NCI-H2107 treated with DMSO at 0.1 percent for 48 hours (cell line): Measurements from ENCODE around the gene RPS6KA5.
"Not testable (repeated sequence)": the region's sequence is repeated elsewhere in the genome, so short reads cannot be mapped to it uniquely, and the experiment has no call there.

Experiments used
- DNase-seq: peaks from one replicate; lab custom pipeline; 2025; ENCODE audit not compliant: unreplicated experiment; lab: John Stamatoyannopoulos, UW

Gene RPS6KA5

DNA sequence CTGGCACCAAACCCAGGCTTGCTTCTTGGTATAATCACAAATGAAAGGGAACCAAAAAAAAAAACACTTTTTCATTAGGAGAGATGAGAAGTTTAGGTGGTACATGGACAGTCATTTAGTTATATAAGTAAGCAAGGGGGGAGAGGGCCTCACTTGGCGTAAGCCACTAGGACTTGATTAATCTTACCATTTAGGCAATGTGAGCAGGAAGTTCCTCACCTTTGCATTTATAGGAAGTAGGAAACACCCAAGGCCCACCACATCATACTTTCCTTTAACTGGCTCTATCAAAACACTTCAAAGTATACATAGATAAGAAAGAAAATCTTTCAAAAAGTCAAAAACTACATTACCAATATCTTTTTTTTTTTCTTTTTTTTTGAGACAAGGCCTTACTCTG lies 6.7 kb upstream of the RPS6KA5 start:
- no peak for DNase-seq

DNA sequence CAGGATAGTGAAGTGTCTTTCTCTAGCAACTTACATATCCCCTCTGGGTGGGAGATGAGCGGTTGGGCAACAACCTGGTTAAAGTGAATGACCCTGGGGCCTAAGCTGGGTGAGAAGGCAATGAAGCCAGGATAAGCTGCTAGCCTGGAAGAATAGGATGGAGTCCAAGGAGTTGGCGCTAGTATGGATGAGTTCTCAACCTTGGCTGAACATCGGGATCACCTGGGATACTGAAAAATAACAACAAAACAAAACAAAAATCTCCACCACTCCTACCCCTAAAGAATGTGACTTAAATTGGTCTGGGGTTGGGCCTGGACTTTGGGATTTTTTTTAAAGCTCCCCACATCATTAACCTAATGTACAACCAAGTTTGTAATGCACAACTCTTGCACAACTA lies 4.8 kb upstream of the RPS6KA5 start:
- no peak for DNase-seq

GRCh38 chr14:91063119-91063518 lies 2.7 kb upstream of the RPS6KA5 start:
- no peak for DNase-seq

DNA sequence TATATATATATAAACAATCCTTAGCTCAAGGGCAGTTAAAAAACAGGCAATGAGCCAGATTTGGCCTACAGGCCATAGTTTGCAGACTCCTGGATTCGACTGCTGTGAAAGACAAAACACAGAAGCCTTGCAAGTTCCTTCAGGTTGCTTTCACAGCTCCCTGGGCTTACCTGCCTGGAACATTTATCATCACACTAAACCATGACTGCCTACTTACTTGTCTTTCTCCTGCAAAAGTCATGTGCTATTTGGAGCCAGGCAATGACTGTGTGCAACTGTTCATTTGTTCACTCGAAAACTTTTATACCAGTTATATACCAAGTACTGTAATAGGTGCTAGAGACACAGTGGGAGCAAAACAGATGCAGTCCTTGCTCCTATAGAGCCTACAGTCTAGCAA lies 2.2 kb upstream of the RPS6KA5 start:
- no peak for DNase-seq

DNA sequence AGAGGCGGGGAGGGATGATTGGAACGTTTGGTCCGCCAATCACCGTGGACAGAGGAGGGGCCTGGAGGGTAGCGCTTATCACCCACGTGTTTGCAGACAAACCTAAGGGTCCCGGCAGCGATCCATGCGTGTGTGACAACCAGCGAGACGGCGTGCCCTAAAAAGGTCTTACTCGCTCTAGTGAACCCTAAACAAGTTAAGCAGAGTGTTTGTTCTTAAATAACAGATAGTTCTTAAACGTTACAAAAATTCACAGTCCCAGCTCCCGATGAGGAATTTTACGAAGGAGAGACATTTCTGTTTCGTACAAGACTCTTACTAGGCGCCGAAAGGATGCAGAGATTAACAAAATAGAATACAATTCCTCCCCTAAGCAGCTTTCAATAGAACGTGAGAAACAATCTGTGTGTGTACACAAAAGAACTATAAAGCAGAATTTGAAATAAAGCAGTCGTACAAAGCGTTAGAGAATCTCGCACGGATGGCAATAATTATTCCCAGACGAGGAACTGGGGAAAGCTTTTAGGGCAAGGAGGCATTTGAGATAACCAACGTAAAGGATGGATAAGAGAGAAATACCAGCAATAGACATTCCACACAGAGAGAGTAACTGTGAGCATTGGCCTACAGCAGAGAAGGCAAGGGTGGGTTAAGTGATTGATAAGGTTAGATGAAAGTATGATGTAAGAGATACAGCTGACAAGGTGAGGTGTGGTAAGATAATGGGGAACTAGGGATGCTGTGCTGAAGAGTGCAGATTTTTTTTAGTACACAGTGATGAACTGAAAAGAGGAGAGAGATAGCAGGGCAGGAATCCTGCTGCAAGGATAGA lies 831 bp upstream of the RPS6KA5 start:
- DNase-seq = peak; percentile 68

DNA sequence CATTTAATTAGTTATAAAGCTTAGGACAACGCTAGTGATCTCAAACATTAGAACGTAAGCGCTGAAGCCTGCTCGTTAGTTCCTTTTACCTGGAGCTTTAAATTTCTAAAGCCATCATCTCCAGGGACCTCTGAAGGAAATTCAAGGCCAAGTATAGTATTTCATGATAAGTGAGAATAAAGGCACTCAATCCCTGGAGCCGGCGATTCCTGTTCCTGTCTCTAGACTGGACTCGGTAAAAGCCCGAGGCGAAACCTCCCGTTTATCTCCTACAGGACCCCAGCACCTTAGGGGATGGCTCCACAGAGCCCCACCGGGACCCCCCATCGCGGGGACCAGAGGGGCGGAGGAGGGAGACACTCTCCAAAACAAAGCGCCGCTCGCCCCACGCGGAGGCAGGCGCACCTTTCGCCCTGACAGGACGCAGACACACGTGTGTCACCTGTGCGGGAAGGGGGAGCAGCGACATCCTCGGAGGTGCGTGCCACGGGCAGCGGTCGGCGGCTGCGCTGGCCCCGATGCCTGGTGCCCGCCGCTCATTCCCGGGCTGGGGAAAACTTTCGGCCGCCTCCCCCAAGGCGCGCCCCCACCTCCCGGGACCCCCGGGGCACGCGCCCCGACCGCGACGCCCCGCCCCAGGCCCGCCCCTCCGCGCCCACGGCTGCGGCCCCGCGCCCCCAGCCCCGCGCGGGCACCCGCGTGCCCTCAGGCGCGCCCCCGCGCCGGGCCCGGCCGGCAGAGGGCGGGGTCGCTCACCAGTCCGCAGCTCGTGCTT lies 678 bp downstream of the RPS6KA5 start:
- DNase-seq = peak; percentile 83

DNA sequence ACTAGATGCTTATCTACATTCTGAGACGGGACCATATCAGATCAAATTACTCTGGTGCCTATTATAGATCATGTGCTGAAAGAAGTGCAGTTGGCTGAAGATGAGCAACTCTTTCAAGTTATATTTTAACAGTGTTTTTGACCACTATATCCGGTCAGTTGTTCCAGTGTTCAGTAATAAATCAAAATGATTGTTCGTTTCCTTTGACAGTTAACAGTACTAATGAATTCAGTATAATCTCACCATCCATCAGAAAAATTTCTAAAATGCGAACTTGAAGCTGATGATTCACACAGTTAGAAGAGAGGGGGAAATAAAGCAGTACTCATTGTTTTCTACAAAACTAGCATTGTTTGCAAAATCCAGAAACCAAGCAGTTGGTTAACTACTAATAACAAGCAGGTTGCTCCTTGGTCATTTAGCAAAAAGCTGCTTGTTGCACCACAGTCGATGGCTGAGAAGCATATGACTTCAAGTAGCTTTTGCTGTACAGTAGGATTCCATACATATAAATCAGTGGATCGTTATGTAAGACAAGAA lies 2.3 kb downstream of the RPS6KA5 start:
- DNase-seq = no peak

DNA sequence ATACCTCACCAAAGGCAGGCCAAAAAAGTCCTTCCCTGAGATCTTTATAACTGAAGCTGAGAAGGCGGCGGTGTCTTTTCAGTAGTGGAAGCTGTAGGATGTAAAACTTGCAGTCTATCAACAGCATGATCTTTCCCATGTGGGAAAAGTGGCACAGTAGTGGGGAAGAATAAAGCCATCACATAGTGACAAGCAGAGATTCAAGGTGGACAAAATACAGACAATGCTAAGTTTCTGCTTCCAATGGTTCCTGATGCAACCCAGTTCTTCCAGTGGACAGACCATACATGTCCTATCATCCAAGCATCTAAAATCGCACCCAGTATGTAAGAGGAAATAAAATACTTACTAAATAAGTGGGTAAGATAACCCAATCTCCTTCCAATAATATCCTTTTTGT lies 4.1 kb downstream of the RPS6KA5 start:
- DNase-seq = no peak

DNA sequence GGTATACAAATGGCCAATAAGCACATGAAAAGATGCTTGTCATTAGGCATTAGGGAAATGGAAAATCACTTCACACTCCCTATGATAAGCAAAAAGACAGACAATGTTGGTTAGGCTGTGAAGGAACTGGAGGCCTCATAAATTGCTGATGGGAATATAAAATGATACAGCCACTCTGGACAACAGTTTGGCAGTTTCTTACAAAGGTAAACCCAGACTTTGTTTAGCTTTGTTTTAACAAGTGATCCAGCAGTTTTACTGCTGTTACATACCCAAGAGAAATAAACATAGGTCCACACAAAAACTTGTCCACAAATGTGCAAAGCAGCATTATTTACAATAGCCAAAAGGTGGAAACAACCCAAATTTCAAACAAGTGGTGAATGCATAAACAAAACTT lies 5.4 kb downstream of the RPS6KA5 start:
- no peak for DNase-seq

GRCh38 chr14:91048676-91049075 lies 11.8 kb downstream of the RPS6KA5 start:
- DNase-seq = no peak

- DNase-seq = no peak
These were observed 12.2 kb downstream of the RPS6KA5 start for GRCh38 chr14:91048265-91048664.

DNA sequence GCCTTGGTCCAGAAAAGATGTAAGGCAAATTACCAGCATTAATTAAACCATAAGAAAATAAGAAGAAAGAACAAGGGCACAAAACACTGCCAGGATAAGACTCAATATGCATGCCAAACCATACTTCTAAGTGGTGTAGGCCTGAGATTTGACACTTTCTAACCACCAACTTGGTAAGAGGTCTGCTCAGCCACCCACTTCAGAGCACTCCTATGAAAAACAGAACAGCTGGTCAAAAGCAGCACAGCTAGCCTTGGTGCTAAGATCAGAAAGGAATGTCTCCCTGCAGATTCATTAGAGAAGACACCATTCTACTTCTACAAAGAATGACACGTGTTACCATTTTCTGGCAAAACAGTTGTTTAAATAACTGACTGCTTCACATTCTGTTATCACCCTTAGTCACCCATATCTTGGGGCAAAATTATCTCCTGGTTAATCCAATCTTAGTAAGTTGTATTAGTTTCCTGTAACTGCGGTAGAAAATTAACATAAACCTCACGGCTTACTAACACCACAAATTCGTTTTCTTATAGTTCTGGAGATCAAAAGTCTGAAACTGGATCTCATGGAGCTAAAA lies 13.2 kb downstream of the RPS6KA5 start:
- DNase-seq = peak; percentile 69

DNA sequence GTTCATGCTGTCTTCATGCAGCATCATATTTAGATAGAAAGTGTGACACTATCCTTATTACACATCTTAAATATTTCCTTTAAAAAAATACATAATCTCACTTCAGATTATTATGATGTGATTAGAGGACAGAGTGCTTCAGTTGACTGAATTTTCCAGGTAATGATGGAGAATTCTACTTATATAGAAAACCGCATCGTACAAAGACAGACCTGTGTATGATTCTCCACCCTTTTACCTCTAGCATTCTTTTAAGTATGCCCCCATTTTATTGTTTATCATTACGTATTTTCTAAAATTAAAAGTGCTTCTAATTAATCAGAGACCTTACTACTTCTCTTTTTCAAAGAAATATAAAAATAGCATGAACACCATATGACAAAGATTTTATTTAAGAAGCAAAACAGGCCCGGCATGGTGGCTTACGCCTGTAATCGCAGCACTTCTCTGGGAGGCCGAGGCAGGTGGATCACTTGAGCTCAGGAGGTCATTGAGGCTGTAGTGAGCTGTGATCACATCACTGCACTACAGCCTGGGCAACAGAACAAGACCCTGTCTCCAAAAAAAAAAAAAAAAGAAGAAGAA lies 13.9 kb downstream of the RPS6KA5 start:
- no peak for DNase-seq

GRCh38 chr14:91041450-91041849 lies 19.0 kb downstream of the RPS6KA5 start:
- DNase-seq = peak; percentile 88

- no peak for DNase-seq
These were observed 19.9 kb downstream of the RPS6KA5 start for GRCh38 chr14:91040545-91040944.

DNA sequence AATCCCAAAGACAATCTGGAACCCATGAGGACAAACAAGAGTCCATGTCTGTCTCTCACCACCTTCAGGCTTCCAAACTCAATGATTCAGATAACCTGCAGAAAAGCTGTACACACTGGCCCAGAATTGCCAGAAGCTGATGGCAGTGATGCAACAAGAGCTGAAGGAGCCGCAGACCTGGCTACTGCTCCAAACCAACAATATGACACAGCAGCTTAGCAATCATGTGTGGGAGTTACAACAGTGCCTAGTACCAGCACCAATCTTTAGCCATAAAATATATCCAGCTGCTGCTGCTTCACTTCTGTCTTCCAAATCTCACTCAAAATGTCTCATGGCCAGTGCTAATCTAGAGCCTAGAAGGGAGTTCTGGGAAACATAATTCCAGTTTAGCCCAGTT lies 22.0 kb downstream of the RPS6KA5 start:
- DNase-seq = no peak

DNA sequence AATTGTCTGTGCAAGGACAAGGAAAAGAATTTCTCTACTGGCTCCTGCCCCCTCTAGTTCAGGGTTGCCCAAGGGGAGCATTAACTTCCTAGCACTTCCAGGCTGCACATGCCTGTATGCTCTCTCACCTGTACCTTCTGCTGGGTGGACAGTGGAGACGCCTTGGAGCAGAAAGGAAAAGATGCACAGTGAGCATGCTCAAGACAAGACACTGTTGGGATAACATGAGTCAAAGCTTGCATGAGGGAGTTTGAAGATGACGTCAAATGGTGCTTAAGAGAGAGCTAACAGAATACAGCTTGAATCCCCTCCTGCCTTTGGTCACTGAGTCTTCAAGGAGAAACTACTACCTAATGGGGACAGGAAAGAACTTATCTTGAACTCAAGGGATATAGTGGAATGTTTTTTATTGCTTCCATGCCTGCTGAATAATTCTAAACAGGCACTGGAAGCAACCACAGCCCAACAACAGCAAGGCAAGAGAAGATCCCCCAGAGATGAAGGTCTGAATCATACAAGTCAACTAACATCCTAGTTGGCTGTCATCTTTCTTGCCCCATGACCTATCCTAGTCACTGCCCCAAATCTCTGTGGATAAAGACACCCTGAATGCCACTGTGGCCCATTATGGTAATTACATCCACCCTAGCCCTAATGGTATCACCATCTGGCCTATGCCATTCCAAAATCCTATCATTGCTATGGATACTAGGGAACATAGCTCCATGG lies 23.5 kb downstream of the RPS6KA5 start:
- no peak for DNase-seq

DNA sequence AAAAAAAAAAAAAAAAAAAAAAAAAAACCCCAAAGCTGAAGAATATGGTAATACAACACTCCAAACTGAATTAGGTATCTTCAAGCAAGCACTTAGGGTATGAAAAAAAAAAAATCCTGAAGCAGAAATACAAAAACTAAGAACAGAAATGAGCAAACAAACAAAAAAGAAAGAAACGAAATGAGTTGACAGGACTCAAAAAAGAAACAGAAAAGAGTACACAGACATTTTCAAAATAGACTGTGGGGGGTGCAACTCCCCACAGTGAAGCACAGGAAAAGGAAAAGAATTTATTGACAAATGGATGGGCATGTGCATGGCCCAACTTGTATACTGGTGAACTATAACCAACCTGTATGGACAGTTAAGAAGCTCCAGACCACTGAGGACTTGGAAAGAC lies 24.6 kb downstream of the RPS6KA5 start:
- DNase-seq = no peak

GRCh38 chr14:91034379-91034778 lies 26.1 kb downstream of the RPS6KA5 start:
- DNase-seq = not testable (repeated sequence)

DNA sequence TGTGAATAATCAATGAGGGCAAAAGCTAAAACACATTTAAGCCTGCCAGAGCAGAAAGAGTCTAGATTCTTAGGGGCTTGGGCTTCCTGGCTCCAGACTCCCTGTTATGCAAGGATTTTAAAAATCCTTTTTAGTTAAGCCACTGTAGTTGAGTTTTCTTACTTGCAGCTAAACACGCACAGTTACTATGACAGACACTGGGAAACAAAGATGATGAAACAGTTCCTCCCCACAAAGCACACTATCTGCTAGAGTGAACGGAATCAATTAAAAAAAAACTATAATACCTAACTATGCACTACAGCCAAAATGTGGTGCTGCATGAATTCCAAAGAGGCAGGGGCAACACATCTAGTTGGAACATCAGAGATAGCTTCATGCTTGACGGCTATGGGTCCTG lies 28.2 kb downstream of the RPS6KA5 start:
- DNase-seq = no peak

GRCh38 chr14:91031666-91032065 lies 28.8 kb downstream of the RPS6KA5 start:
- DNase-seq = no peak
